GM21367 (cell line): ENCODE measurements around the gene CPSF7.

Experiments used
- ATAC-seq: cut with Tn5 transposase; IDR thresholded peaks from one replicate; pipeline ENCODE4 v1.9.1; 2021; ENCODE audit not compliant: unreplicated experiment

Gene CPSF7

GRCh38 chr11:61357894-61358239, 71.9 kb downstream of the CPSF7 start:
- ATAC-seq = no peak

GRCh38 chr11:61357233-61357893, 72.4 kb downstream of the CPSF7 start:
- ATAC-seq = peak; percentile 32

GRCh38 chr11:61356706-61357105, 73.1 kb downstream of the CPSF7 start:
- no peak for ATAC-seq

GRCh38 chr11:61354208-61354607, 75.6 kb downstream of the CPSF7 start:
- no peak for ATAC-seq

DNA sequence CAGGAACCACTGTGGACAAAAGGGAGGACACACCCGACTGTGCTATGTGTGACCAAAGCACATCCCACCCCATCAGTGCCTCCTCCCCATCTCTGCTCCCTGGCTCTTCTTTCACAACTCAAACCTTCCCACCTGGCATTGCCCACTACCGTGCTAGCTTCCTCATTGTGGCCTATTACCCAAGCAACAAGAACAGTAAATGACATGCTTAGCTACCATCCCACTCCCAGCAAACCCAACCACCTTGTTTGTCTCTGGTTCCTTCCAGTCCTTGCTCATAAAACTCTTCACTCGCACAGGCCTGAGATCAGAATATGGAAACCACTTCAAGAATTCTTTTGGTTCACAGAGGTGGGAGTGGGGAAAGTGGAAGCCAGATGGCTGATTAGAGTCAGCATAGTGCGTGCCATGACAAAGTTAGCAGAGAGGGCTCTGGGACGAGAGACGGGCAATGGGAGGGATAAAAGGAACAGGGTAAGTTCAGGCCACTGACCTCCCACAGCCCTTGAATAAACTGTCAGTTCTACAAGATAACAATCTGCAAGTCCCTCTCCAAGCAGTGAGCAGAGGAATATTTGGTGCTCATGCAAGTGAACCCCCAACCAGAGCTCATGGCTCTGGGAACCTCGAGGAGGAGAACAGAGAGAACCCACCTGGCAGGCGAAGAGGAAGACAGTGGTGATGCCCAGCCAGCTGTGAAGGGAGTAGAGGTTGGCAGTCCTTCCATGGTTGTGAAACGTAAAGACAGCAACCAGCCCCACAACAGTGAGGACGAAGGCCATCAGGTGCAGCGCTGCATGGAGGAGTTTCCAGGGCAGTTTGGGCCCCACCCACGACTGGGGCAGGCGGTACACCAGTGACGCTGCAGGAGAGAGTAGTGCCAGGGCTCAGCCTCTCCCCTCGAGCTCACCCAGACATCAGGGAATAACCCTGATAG, 76.4 kb downstream of the CPSF7 start:
- ATAC-seq = no peak
